ENCODE measurements around the gene GTF3C1. TPM values are rescaled to one million over a fixed set of nuclear protein-coding genes. Genes with fewer than 3 reads are reported as not detected.

The GTF3C1 gene
- total and polyA plus RNA-seq, 2 of the 8 experiments (the other 6 are each of a cell fraction or from before 2014, with no cell fraction given), result 89.3 to 126 TPM

DNA sequence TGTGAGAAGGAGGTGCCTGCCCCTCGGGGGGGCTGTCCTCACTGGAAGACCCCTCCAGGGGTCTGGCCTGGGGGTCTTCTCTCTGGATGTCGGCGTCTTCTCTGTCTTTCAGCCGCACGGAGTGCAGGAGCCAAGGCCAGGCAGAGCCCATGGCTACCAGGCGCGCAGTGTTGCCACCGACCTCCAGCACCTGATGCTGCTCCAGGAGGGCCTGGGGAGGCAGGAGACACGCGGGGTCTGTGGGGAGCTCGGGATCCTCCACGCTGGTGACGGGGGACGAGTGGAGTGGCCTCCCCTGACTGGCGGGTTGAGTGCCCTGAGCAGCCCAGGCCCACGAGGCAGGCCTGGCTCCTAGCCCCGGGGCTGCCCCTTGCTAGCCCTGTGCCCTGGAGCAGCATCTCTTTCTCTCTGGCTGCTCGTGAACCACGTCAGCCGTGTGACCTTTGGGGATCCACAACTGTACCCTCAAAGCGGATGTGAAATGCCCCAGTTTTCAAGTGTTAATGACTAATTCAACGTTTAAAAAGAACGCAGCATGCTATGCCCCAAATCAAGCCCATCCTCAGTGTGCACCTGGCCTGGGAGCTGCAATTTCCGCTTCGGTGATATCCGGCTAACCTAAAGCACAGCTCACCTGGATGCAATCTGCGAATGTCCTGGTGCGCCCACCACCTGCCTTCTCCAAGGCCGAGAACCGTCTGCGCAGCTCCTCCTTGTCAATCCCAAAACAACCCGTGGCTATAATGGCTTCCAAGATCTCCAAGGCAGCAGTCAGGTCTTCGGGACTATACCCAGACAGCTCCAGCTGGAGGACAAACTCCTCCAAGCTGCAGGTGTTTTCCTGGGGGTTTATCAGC is 84.9 kb downstream of the GTF3C1 start:
- Histone ChIP-seq H2BK15ac (ENCODE audit: low read length) (no peak overlapping the region), H3K79me1 (ENCODE audit: low read depth, low read length) (no peaks in the 10 kb centered on the region), H3K36me3 (ENCODE audit: control insufficient read depth in 2 of 4, insufficient read depth in 4 of 4, low read length in 3 of 4) (peaks cover 38 to 76% (median 65%) of the 10 kb centered on the region in 4 experiments), H3K9ac (replicated peaks in 1 of 4; ENCODE audit: extremely low read depth in 1 of 4, low read depth in 3 of 4, low read length in 3 of 4) (no peak overlapping the region; a peak in 1 of 7 replicates), H2BK12ac (ENCODE audit: low read depth, low read length) (no peak overlapping the region), H3K56ac (replicated peaks; ENCODE audit: insufficient read length, low read depth, low read length) (no peak overlapping the region), H3K23ac (ENCODE audit: insufficient read length) (no peak overlapping the region), H3K9me3 (ENCODE audit: insufficient read depth in 2 of 2, low read depth in 1 of 2, low read length in 1 of 2) (no peaks in the 10 kb centered on the region), H3K18ac (ENCODE audit: extremely low read depth, low read length) (no peak overlapping the region), H4K20me1 (replicated peaks in 1 of 2; ENCODE audit: control insufficient read depth in 1 of 2, insufficient read depth in 2 of 2, low read length in 2 of 2) (peaks cover 2 to 17% of the 10 kb centered on the region in 2 experiments), H3K4me2 (ENCODE audit: insufficient read depth in 1 of 2, low read depth in 2 of 2, low read length in 2 of 2) (no peak overlapping the region), H3K4me3 (ENCODE audit: extremely low read depth in 1 of 4, insufficient read depth in 2 of 4, low read depth in 3 of 4, low read length in 4 of 4) (no peak overlapping the region), H2AK5ac (ENCODE audit: low read depth, low read length) (no peak overlapping the region), H2BK20ac (ENCODE audit: low read length) (no peak overlapping the region), H4K5ac (ENCODE audit: insufficient read length, low read depth, low read length) (no peak overlapping the region), H3K14ac (ENCODE audit: insufficient read length) (no peak overlapping the region), H3K79me2 (ENCODE audit: control insufficient read depth in 1 of 2, insufficient read depth in 2 of 2, low read length in 2 of 2) (no peaks in the 10 kb centered on the region), H3K23me2 (ENCODE audit: low read depth, low read length) (no peaks in the 10 kb centered on the region), H2BK120ac (replicated peaks; ENCODE audit: low read depth, low read length) (no peak overlapping the region), H4K91ac (replicated peaks; ENCODE audit: insufficient read length, low read length) (no peak overlapping the region), H2AFZ (ENCODE audit: low read length) (no peak overlapping the region), H3K27ac (ENCODE audit: low read depth, low read length) (no peak overlapping the region), H2BK5ac (ENCODE audit: low read depth, low read length) (no peak overlapping the region), H4K8ac (ENCODE audit: extremely low read depth, insufficient read depth, low read length) (no peak overlapping the region), H3K4me1 (replicated peaks in 1 of 4; ENCODE audit: control insufficient read depth in 3 of 4, insufficient read depth in 4 of 4, low read length in 3 of 4) (no peaks in the 10 kb centered on the region; a peak in 1 of 7 replicates), H3K27me3 (replicated peaks in 1 of 4; ENCODE audit: control insufficient read depth in 3 of 4, extremely low read depth in 1 of 4, insufficient read depth in 3 of 4, low read length in 3 of 4) (no peaks in the 10 kb centered on the region), H3K4ac (replicated peaks; ENCODE audit: insufficient read length, low read depth, low read length) (no peak overlapping the region)
- no peak for DNase-seq (ENCODE audit: low read depth in 1 of 2, low spot score in 2 of 2)
- no peak for FAIRE-seq
- POLR2A ChIA-PET (ENCODE audit: partially characterized antibody), result interaction anchor here (1.0 to 1.6 kb wide), 2 partner anchors 33 to 66 kb away, joined by 3 to 4 read pairs; no protein-coding TSS in a partner anchor
- 88% methylated on average over 33 of the region's 33 CpGs; no CpG with 5 or more reads in 1 of the 2 experiments for WGBS, 2 experiments (ENCODE audit: extremely low coverage in 1 of 2, insufficient coverage in 1 of 2, insufficient read length in 1 of 2, insufficient replicate concordance in 2 of 2, low coverage in 1 of 2, low lambda C conversion rate in 2 of 2, missing lambda C conversion rate in 1 of 2)
- CTCF ChIA-PET (ENCODE audit: partially characterized antibody), result interaction anchor here (1.1 to 1.3 kb wide), 2 partner anchors 51 to 230 kb away, joined by 3 to 4 read pairs; no protein-coding TSS in a partner anchor
- TF ChIP-seq MAFK (IDR thresholded peaks at IDR 0.05; ENCODE audit: low read depth, low read length), result no peak
- no peak for TF ChIP-seq EGR1 (IDR thresholded peaks at IDR 0.05; ENCODE audit: borderline replicate concordance, low read depth, low read length)
- TF ChIP-seq CEBPB (IDR thresholded peaks at IDR 0.05; ENCODE audit: low read depth, low read length), result no peak
- TF ChIP-seq ASH2L (IDR thresholded peaks at IDR 0.05; ENCODE audit: low read length), result no peak
- no peak for TF ChIP-seq RFX5 (IDR thresholded peaks at IDR 0.05; ENCODE audit: borderline replicate concordance, low read depth, low read length)
- TF ChIP-seq KDM4A (IDR thresholded peaks at IDR 0.05; ENCODE audit: low read depth, low read length, severe bottlenecking), result no peak
- no peak for TF ChIP-seq RBBP5 (IDR thresholded peaks at IDR 0.05; ENCODE audit: borderline replicate concordance, low read depth, low read length)
- no peak for TF ChIP-seq CREB1 (IDR thresholded peaks at IDR 0.05)
- no peak for TF ChIP-seq JUND (IDR thresholded peaks at IDR 0.05; ENCODE audit: low read length)
- TF ChIP-seq, protein P1, sequence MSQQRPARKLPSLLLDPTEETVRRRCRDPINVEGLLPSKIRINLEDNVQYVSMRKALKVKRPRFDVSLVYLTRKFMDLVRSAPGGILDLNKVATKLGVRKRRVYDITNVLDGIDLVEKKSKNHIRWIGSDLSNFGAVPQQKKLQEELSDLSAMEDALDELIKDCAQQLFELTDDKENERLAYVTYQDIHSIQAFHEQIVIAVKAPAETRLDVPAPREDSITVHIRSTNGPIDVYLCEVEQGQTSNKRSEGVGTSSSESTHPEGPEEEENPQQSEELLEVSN (IDR thresholded peaks at IDR 0.05), result no peak
- TF ChIP-seq TAF7 (optimal IDR thresholded peaks at IDR 0.05; ENCODE audit: borderline replicate concordance, low read depth, low read length), result no peak
